Measurements from ENCODE around the gene FTO. TPM values are rescaled to one million over a fixed set of nuclear protein-coding genes. Genes with fewer than 3 reads are reported as not detected.

Gene FTO
- total and polyA plus RNA-seq, 2 of the 13 experiments (the other 11 are each of a cell fraction or from before 2014, with no cell fraction given) = 41.6 to 55.8 TPM

DNA sequence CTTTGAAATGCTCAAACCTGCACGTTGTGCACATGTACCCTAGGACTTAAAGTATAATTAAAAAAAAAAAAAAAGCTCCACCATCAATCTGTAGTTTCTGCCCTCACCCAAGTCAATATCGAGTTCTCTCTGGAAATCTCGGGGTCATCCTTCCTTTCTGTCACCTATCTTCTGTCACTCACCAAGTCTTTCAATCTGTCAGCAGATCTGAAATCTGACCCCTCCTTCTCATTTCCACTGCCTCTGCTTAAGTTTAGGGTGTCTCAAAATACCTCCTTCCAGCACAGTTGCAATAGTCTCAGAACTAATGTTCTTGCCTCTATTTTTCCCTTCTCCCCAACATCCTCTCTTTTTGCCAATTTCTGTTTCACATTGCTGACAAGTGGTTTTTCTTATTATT lies 32.3 kb downstream of the FTO start:
- Histone ChIP-seq H3K27me3 (ENCODE audit: control insufficient read depth in 1 of 2, insufficient read depth in 2 of 2, low read length in 2 of 2) (no peaks in the 10 kb centered on the region), H3K9me3 (ENCODE audit: low read length) (no peaks in the 10 kb centered on the region), H3K79me2 (ENCODE audit: insufficient read depth, low read length) (peaks cover 15% of the 10 kb centered on the region), H3K36me3 (replicated peaks in 1 of 2; ENCODE audit: control insufficient read depth in 1 of 2, insufficient read depth in 2 of 2, low read length in 2 of 2) (no peaks in the 10 kb centered on the region), H3K4me2 (ENCODE audit: low read depth, low read length) (no peak overlapping the region), H4K20me1 (ENCODE audit: insufficient read depth, low read length) (no peaks in the 10 kb centered on the region), H3K9ac (ENCODE audit: insufficient read depth, low read depth, low read length) (no peak overlapping the region), H3K4me1 (ENCODE audit: insufficient read depth, low read length) (peaks cover 25% of the 10 kb centered on the region), H3K27ac (ENCODE audit: extremely low read length, insufficient read depth, low read length) (no peak overlapping the region), H2AFZ (ENCODE audit: low read length) (no peak overlapping the region), H3K4me3 (replicated peaks in 1 of 3; ENCODE audit: insufficient read depth in 1 of 3, low read depth in 2 of 3, low read length in 3 of 3) (no peak overlapping the region)
- ATAC-seq = no peak
- FAIRE-seq = no peak
- in situ Hi-C loops (cut with HindIII; ENCODE audit: extremely low pct_ligation_motif_present, low pct_unique_long_range_greater_than_20kb) (no loop called here), intact Hi-C loops (cut with micrococcal nuclease; ENCODE audit: unreplicated experiment) (no loop called here)
- TF ChIP-seq PHF5A (CRISPR knock-in tag; IDR thresholded peaks at IDR 0.05; ENCODE audit: low read depth, unreplicated experiment) (no peak), CBFB (CRISPR knock-in tag; IDR thresholded peaks at IDR 0.05) (no peak), SIN3B (IDR thresholded peaks at IDR 0.05; ENCODE audit: low read length) (no peak), ZNF530 (CRISPR knock-in tag; IDR thresholded peaks at IDR 0.05; ENCODE audit: low read depth) (no peak), ZNF614 (CRISPR knock-in tag; IDR thresholded peaks at IDR 0.05; ENCODE audit: borderline replicate concordance) (no peak), PCBP2 (optimal IDR thresholded peaks at IDR 0.05; ENCODE audit: low read depth, low read length, poor library complexity, severe bottlenecking) (no peak), HNRNPL (IDR thresholded peaks at IDR 0.05; ENCODE audit: low read depth, low read length) (no peak), ZNF839 (CRISPR knock-in tag; IDR thresholded peaks at IDR 0.05; ENCODE audit: borderline replicate concordance) (no peak), ZNF160 (CRISPR knock-in tag; IDR thresholded peaks at IDR 0.05) (no peak), MAF1 (CRISPR knock-in tag; IDR thresholded peaks at IDR 0.05; ENCODE audit: borderline replicate concordance) (no peak), ZNF776 (CRISPR knock-in tag; IDR thresholded peaks at IDR 0.05) (no peak), ZNF33A (CRISPR knock-in tag; IDR thresholded peaks at IDR 0.05; ENCODE audit: borderline replicate concordance) (no peak), SRSF4 (IDR thresholded peaks at IDR 0.05; ENCODE audit: low read depth, low read length, poor library complexity, severe bottlenecking) (no peak)
- ChIA-PET POLR2A (no interaction called here), CTCF (ENCODE audit: low intra/inter-chr PET ratio, low total read pairs) (no interaction called here)
- no TSS peak for BruUV-seq (replicated peaks)
- WGBS (ENCODE audit: low lambda C conversion rate) = 97% methylated on average over 3 of the region's 3 CpGs
- DNase-seq (ENCODE audit: low spot score) = no peak
